Measurements from ENCODE around the gene SUN5. TPM values are rescaled to one million over a fixed set of nuclear protein-coding genes. Genes with fewer than 3 reads are reported as not detected.

The SUN5 gene
- total RNA-seq, 1 experiment from 2014 or later, result not detected

DNA sequence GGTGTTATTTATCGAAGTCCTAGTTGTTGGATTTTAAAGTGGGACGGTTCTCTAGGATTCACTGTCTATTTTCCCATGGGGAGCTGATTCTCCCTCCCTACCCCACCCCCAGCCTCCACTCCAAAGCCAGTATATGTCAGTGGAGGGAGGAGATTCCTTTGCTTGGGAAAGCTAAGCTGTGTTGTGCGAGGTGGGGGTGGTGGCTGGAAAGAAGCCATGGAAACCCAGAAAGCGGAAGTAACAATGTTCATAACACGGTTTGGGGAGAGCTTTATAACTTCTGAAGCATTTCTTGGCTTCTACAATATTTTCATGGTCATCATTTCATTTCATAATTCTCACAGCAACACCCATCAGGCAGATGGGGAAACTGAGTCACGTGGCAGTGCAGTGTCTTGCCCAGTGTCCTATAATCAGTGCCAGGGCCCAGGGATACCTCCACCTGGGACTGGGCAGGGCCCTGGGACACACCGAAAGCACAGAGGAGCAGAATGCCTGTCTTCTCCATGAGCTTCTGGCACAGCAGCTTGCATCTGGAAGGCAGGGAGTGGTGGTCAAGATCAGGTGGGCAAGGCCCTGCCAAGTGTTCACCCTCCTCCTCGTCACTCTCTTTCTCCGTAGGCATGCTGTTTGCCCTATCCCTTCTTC, 4.5 kb downstream of the SUN5 start:
- no peak overlapping the region for H3K4me3 ChIP-seq
- DNase-seq, result no peak
- H3K27me3 ChIP-seq, result no peaks in the 10 kb centered on the region
- H3K36me3 ChIP-seq, result no peaks in the 10 kb centered on the region
- H3K9me3 ChIP-seq (replicated peaks), result peaks cover 6% of the 10 kb centered on the region; the same call in 1 of the 2 replicates
- H3K27ac ChIP-seq, result no peak overlapping the region
- no peaks in the 10 kb centered on the region for H3K4me1 ChIP-seq

DNA sequence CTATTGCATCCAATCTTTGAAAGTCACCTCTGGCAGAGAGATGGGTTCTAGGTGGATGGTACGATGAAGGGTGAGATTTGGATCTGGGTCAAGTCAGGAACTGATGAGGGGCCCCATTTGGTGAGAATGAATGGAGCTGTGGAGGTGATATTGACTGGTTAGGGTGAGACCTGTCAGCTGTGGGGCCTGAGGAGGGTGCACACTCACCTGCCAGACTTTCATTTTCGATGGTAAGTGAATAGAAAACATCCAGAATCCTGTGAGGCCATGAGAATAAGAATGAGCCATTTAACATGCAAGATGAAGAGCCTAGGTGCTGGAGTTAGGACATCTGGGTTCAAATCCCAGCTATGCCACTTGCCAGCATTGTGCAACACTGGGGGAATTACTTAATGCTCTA, 6.8 kb downstream of the SUN5 start:
- Histone ChIP-seq H3K36me3 (no peaks in the 10 kb centered on the region), H3K4me3 (no peak overlapping the region), H3K4me1 (no peaks in the 10 kb centered on the region), H3K27ac (no peak overlapping the region), H3K9me3 (replicated peaks) (peaks cover 6% of the 10 kb centered on the region; the same call in 1 of the 2 replicates), H3K27me3 (no peaks in the 10 kb centered on the region)
- no peak for DNase-seq

GRCh38 chr20:32995802-32996201, 8.4 kb downstream of the SUN5 start:
- DNase-seq, result no peak
- Histone ChIP-seq H3K27ac (no peak overlapping the region), H3K4me1 (no peaks in the 10 kb centered on the region), H3K36me3 (no peaks in the 10 kb centered on the region), H3K9me3 (replicated peaks) (peaks cover 6% of the 10 kb centered on the region; the same call in 1 of the 2 replicates), H3K27me3 (no peaks in the 10 kb centered on the region), H3K4me3 (no peak overlapping the region)

DNA sequence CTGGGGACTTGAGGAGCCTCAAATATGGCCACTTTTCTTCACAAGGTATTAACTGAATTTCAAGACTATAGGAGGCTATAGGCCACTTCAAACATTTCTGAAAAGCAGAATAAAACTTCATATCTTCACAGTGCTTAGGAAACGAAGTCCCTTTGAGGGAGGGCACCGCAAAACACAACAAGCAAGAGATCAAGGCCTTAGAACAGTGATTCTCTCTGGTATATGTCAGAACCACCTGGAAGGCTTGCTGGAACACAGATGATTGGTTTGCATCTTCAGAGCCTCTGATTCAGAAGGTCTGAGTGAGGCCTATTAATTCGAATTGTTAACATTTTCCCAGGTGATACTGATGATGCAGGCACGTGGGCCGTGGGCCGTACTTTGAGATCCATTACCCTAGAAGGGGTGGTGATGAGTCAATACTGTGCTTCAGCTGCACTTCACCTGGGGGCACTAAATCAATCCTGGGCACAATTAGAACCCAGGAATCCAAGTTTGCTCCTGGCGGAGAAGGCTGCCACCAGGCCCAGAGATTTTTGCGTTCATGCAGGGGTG, 10.7 kb downstream of the SUN5 start:
- no peak overlapping the region for H3K27ac ChIP-seq
- DNase-seq, result no peak

DNA sequence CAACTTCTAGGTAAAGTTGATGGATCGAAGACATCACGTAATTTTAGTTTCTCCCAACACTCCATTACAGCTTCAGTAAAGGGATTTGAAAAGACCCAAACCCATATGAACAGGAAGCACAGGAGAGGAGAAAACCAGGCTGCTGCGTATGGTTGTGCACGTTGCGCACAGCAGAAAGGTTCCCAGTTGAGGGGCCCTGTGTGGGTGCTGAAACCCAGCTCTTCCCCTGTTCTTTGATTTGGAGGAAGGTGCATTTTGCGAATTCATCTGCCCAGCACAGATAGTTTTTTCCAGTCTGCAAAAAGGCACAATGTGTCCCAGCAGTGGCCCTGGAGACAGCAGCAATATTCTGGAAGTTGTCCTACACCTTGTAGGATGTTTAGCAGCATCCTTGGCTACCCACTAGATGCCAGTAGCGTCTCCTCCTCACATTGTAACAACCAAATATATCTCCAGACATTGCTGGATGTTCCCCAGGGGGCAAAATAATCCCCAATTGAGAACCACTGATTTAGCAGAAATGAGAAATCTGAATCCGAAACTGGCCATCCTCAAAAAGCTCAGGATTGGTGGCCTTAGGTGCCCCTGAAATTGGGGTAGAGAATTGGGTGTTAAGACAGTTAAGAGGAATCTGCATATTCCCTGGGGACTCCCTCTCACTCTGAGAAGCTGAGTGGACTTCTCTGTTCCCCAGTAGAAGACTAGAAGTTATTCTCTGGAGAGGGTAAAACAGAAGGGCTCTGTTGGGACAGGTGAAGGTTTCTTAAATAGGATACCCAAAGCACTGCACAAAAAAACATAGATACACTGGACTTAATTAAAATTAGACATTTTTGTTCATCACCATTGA, 12.2 kb downstream of the SUN5 start:
- no peak overlapping the region for H3K27ac ChIP-seq
- no peaks in the 10 kb centered on the region for H3K4me1 ChIP-seq
- no peaks in the 10 kb centered on the region for H3K27me3 ChIP-seq
- peaks cover 6% of the 10 kb centered on the region; the same call in 1 of the 2 replicates for H3K9me3 ChIP-seq (replicated peaks)
- DNase-seq, result no peak
- H3K4me3 ChIP-seq, result no peak overlapping the region
- H3K36me3 ChIP-seq, result no peaks in the 10 kb centered on the region

More for the DNA sequence above, 10.7 kb downstream of the SUN5 start:
- Histone ChIP-seq H3K27me3 (no peaks in the 10 kb centered on the region), H3K36me3 (no peaks in the 10 kb centered on the region), H3K4me1 (no peaks in the 10 kb centered on the region), H3K4me3 (no peak overlapping the region), H3K9me3 (replicated peaks) (peaks cover 6% of the 10 kb centered on the region; the same call in 1 of the 2 replicates)

DNA sequence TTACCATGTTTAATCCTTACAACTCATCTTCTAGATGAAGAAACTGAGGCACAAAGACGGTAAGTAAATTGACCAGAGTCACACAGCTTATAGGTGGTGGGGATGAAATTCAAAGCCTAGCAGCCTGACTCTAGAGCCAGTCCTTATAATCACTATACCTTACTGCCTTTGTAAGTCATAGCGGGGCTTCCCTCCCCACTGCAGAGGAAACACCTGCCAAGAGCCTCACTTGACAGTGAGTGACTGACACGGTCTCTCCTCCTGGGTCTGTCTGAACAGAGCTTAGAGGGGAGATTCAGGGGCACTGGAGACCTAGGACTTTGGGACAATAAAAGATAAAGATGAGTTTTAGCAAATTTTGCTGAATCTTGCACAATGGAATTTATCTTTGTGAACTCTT, 12.8 kb downstream of the SUN5 start:
- Histone ChIP-seq H3K27ac (no peak overlapping the region), H3K9me3 (replicated peaks) (peaks cover 6% of the 10 kb centered on the region; the same call in 1 of the 2 replicates), H3K4me1 (no peaks in the 10 kb centered on the region), H3K4me3 (no peak overlapping the region), H3K27me3 (no peaks in the 10 kb centered on the region), H3K36me3 (no peaks in the 10 kb centered on the region)
- DNase-seq, result no peak

- Histone ChIP-seq H3K9me3 (replicated peaks) (peaks cover 6% of the 10 kb centered on the region; the same call in 1 of the 2 replicates), H3K4me3 (no peak overlapping the region), H3K4me1 (no peaks in the 10 kb centered on the region), H3K27me3 (no peaks in the 10 kb centered on the region), H3K36me3 (no peaks in the 10 kb centered on the region), H3K27ac (no peak overlapping the region)
- no peak for DNase-seq
These were observed 13.8 kb downstream of the SUN5 start for GRCh38 chr20:32990426-32990825.

DNA sequence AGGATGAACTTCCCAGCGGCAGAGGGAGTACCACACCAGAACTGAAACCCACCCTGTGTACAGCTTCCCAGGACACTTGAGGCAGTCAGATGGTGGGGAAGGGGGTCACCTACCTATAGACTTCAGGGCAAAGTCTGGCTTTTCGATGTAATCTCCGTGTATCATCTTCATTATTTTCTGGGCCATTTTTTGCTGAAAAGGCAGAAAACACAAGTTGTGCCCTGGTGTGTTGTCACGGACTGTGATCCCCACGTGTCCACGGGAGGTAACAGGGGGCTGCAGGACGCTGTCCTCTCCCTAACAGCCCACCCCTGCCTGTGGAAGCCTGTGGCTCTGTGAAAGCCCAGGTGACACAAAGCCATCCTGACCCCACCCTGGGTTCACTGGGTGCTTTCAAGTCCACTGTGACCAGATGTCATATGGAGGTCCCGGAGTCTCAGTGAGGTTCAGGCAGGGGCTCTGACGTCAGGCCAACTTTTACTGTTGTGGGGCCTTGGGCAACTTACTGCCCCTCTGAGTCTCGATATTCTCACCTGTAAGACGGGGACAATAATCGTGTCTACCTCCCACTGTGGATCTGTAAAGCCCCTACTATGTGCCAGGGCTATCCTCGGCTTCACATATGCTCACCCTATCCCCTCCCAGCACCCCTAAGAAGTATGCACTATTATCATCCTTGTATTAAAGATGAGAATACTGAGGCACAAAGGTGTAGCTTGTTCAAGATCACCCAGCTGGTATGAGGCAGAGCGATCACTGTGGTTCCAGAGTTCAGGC, 14.5 kb downstream of the SUN5 start:
- Histone ChIP-seq H3K9me3 (replicated peaks) (no peaks in the 10 kb centered on the region), H3K36me3 (no peaks in the 10 kb centered on the region), H3K27me3 (no peaks in the 10 kb centered on the region), H3K27ac (no peak overlapping the region), H3K4me3 (no peak overlapping the region), H3K4me1 (no peaks in the 10 kb centered on the region)
- DNase-seq, result no peak

GRCh38 chr20:32988008-32988407, 16.2 kb downstream of the SUN5 start:
- H3K27ac ChIP-seq, result no peak overlapping the region
- H3K27me3 ChIP-seq, result no peaks in the 10 kb centered on the region
- H3K4me1 ChIP-seq, result peaks cover 5% of the 10 kb centered on the region
- no peak for DNase-seq
- H3K4me3 ChIP-seq, result no peak overlapping the region
- no peaks in the 10 kb centered on the region for H3K9me3 ChIP-seq (replicated peaks)
- H3K36me3 ChIP-seq, result no peaks in the 10 kb centered on the region

GRCh38 chr20:32987044-32987825, 17.0 kb downstream of the SUN5 start:
- no peak for DNase-seq
- Histone ChIP-seq H3K4me1 (peaks cover 13% of the 10 kb centered on the region), H3K27ac (no peak overlapping the region), H3K36me3 (no peaks in the 10 kb centered on the region), H3K4me3 (no peak overlapping the region), H3K27me3 (no peaks in the 10 kb centered on the region), H3K9me3 (replicated peaks) (no peaks in the 10 kb centered on the region)

DNA sequence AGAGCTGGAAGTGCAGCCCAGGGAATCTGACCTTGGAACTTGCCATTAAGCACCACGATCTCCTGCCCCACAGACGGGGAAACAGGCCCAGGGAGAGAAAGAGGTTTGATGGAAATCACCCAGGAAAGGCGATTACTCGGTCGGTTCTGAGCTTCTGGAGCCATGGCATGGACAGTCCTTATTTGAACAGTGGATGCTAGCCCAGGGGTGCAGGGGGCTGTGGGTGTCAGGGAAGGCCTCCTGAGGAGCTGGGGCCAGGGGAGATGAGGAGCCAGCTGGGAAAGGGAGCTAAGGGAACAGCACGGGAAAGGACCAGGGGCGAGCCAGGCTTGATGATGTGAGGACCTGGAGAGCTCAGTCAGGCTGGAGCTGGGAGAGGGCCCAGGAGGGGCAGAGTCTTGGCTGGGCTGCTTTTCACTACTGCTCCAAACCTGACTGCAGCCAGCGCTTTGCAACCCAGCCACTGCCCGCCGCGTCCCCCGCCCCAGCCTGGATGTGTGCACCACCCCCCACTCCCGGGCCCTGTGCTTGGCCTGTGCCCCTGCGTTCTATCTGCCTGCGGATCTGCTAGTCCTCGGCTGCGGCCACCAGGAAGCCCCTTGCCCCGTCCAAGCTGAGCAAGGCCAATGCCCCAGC, 17.8 kb downstream of the SUN5 start:
- Histone ChIP-seq H3K9me3 (replicated peaks) (no peaks in the 10 kb centered on the region; the same call in 1 of the 2 replicates), H3K36me3 (no peaks in the 10 kb centered on the region), H3K27ac (no peak overlapping the region), H3K4me1 (peaks cover 20% of the 10 kb centered on the region), H3K4me3 (no peak overlapping the region), H3K27me3 (no peaks in the 10 kb centered on the region)
- no peak for DNase-seq

GRCh38 chr20:32985596-32985995, 18.6 kb downstream of the SUN5 start:
- Histone ChIP-seq H3K27me3 (no peaks in the 10 kb centered on the region), H3K27ac (no peak overlapping the region), H3K9me3 (replicated peaks) (no peaks in the 10 kb centered on the region; the same call in 1 of the 2 replicates), H3K4me3 (no peak overlapping the region), H3K36me3 (no peaks in the 10 kb centered on the region), H3K4me1 (peaks cover 28% of the 10 kb centered on the region)
- no peak for DNase-seq

DNA sequence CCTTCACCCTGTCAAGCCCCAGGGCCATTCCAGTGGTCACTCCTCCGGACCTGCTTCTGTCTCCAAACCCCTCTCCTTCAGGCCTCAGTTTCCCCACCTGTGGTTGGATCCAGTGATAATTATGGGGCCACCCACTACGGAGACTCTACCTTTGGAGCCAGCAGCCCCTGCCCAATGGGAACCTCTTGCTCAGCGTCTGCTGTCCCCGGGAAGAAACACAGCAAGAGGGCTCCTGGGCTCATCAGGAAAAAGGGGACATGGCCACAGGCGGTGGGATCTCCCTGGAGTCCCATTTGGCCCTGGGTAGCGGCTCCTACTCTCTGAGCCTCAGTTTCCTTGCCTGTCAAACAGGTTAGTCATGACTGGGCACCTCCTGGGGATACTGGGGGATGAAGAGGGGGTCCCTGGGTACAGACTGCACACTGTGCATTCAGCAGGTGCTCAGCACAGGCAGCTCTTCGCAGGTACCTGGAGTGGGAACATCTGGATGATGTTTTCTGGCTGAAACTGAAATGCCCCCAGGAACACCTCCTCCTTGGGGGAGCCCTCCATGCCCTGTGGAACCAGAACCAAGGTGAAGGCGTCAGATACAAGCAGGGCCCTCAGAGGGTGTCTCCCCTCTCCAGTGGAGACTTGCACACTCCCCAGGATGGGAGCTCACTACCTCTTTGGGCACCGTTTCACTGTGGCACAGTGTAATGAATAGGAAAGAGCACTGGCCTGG, 19.4 kb downstream of the SUN5 start:
- Histone ChIP-seq H3K4me1 (peaks cover 34% of the 10 kb centered on the region), H3K9me3 (replicated peaks) (no peaks in the 10 kb centered on the region; the same call in 1 of the 2 replicates), H3K36me3 (no peaks in the 10 kb centered on the region), H3K4me3 (no peak overlapping the region), H3K27ac (no peak overlapping the region), H3K27me3 (no peaks in the 10 kb centered on the region)
- DNase-seq, result no peak
